NB4 (cell line): ENCODE measurements around the gene ZBTB20.

Experiments used
- CTCF ChIP-seq: IDR thresholded peaks from one replicate; pipeline ENCODE4 v1.5.1; 2012; ENCODE audit warnings: low read depth, low read length
- MAX ChIP-seq: IDR thresholded peaks from 2 replicates; pipeline ENCODE4 v1.6.1; 2011; ENCODE audit warnings: low read depth, low read length
- MYC ChIP-seq: IDR thresholded peaks from 2 replicates; pipeline ENCODE4 v1.6.1; 2011; ENCODE audit warnings: low read depth, low read length
- POLR2A ChIP-seq: IDR thresholded peaks from 2 replicates; pipeline ENCODE4 v1.6.1; 2011; ENCODE audit warnings: mild to moderate bottlenecking; ENCODE audit not compliant: insufficient read length; ENCODE audit errors: extremely low read depth

- TF ChIP-seq POLR2A (no peak), CTCF (no peak), MAX (no peak), MYC (no peak)
Measured at GRCh38 chr3:114329823-114330222, 817.3 kb downstream of the ZBTB20 start.
